H9 (cell line): ENCODE measurements around the gene IFNAR2. TPM values are rescaled to one million over a fixed set of nuclear protein-coding genes. Genes with fewer than 3 reads are reported as not detected.
"Not testable (repeated sequence)": the region's sequence is repeated elsewhere in the genome, so short reads cannot be mapped to it uniquely, and the experiment has no call there.

ENCODE experiments used
- DNase-seq: peaks from one replicate; pipeline ENCODE4 v3.0.0-alpha.2; 2017
- H2AFZ ChIP-seq: one replicate; pipeline ENCODE4 v1.6.1; 2013; ENCODE audit warnings: mild to moderate bottlenecking, low read length, control low read depth, moderate library complexity
- H2AK5ac ChIP-seq: 2 replicates; pipeline ENCODE4 v1.6.1; 2013; ENCODE audit warnings: low read length, control low read depth, mixed read lengths; ENCODE audit not compliant: insufficient read length
- H2BK120ac ChIP-seq: one replicate; pipeline ENCODE4 v1.6.1; 2013; ENCODE audit warnings: low read depth, mild to moderate bottlenecking, low read length, control low read depth, inconsistent platforms; ENCODE audit not compliant: poor library complexity, severe bottlenecking
- H2BK12ac ChIP-seq: 2 replicates; pipeline ENCODE4 v1.6.1; 2013; ENCODE audit warnings: low read length, control low read depth, mixed read lengths, low read depth; ENCODE audit not compliant: insufficient read length
- H2BK15ac ChIP-seq: 2 replicates; pipeline ENCODE4 v1.6.1; 2013; ENCODE audit warnings: low read depth, low read length, control low read depth
- H2BK20ac ChIP-seq: one replicate; pipeline ENCODE4 v1.6.1; 2013; ENCODE audit warnings: low read depth, mild to moderate bottlenecking, low read length, control low read depth, inconsistent platforms; ENCODE audit not compliant: poor library complexity, severe bottlenecking
- H2BK5ac ChIP-seq: 2 replicates; pipeline ENCODE4 v1.6.1; 2013; ENCODE audit warnings: low read length, control low read depth, mixed read lengths; ENCODE audit not compliant: insufficient read length
- H3K14ac ChIP-seq: 2 replicates; pipeline ENCODE4 v1.6.1; 2013; ENCODE audit warnings: low read length, control low read depth; ENCODE audit not compliant: insufficient read depth
- H3K18ac ChIP-seq: 2 replicates; pipeline ENCODE4 v1.6.1; 2013; ENCODE audit warnings: low read depth, mild to moderate bottlenecking, mixed read lengths, low read length, control low read depth; ENCODE audit not compliant: insufficient read length
- H3K23ac ChIP-seq: 2 replicates; pipeline ENCODE4 v1.6.1; 2013; ENCODE audit warnings: low read length, control low read depth, mixed read lengths, low read depth; ENCODE audit not compliant: insufficient read length
- H3K23me2 ChIP-seq: 2 replicates; pipeline ENCODE4 v1.6.1; 2013; ENCODE audit warnings: low read depth, mild to moderate bottlenecking, mixed read lengths, low read length, control low read depth; ENCODE audit not compliant: insufficient read length, poor library complexity, severe bottlenecking
- H3K27ac ChIP-seq: 2 replicates; pipeline ENCODE4 v1.5.1; 2013; ENCODE audit warnings: low read length, control low read depth, mixed read lengths, low read depth; ENCODE audit not compliant: insufficient read length
- H3K27me3 ChIP-seq: 2 replicates; pipeline ENCODE4 v1.6.1; 2013; ENCODE audit warnings: low read length, control low read depth, inconsistent platforms; ENCODE audit not compliant: insufficient read depth
- H3K4ac ChIP-seq: 2 replicates; pipeline ENCODE4 v1.6.1; 2013; ENCODE audit warnings: low read depth, mild to moderate bottlenecking, control low read depth, inconsistent platforms, low read length, moderate library complexity
- H3K4me1 ChIP-seq: 2 replicates; pipeline ENCODE4 v1.6.1; 2013; ENCODE audit warnings: low read length, control low read depth, inconsistent platforms; ENCODE audit not compliant: insufficient read depth
- H3K4me2 ChIP-seq: 2 replicates; pipeline ENCODE4 v1.6.1; 2013; ENCODE audit warnings: low read length, control low read depth, mixed read lengths; ENCODE audit not compliant: insufficient read length, insufficient read depth
- H3K56ac ChIP-seq: 2 replicates; pipeline ENCODE4 v1.6.1; 2013; ENCODE audit warnings: low read depth, mild to moderate bottlenecking, mixed read lengths, low read length, control low read depth; ENCODE audit not compliant: insufficient read length
- H3K79me1 ChIP-seq: 2 replicates; pipeline ENCODE4 v1.6.1; 2013; ENCODE audit warnings: low read depth, mild to moderate bottlenecking, moderate library complexity, low read length, control low read depth, inconsistent platforms; ENCODE audit not compliant: insufficient read depth, poor library complexity, severe bottlenecking
- H3K79me2 ChIP-seq: 2 replicates; pipeline ENCODE4 v1.6.1; 2013; ENCODE audit warnings: low read length, control low read depth, inconsistent platforms; ENCODE audit not compliant: insufficient read depth
- H3K9ac ChIP-seq: 2 replicates; pipeline ENCODE4 v1.6.1; 2013; ENCODE audit warnings: low read length, control low read depth, mixed read lengths; ENCODE audit not compliant: insufficient read length; ENCODE audit errors: extremely low read depth
- H3K9me3 ChIP-seq: one replicate; pipeline ENCODE4 v1.6.1; 2013; ENCODE audit warnings: low read depth, low read length, inconsistent platforms; ENCODE audit not compliant: control insufficient read depth
- H3T11ph ChIP-seq: one replicate; pipeline ENCODE4 v1.6.1; 2013; ENCODE audit warnings: mild to moderate bottlenecking, low read length, control low read depth, inconsistent platforms
- H4K20me1 ChIP-seq: one replicate; pipeline ENCODE4 v1.6.1; 2013; ENCODE audit not compliant: control insufficient read depth, insufficient read length, insufficient read depth
- H4K5ac ChIP-seq: 2 replicates; pipeline ENCODE4 v1.6.1; 2013; ENCODE audit warnings: low read depth, mild to moderate bottlenecking, mixed read lengths, low read length, control low read depth; ENCODE audit not compliant: insufficient read length
- H4K8ac ChIP-seq: replicated peaks from 2 replicates; pipeline ENCODE4 v1.6.1; 2013; ENCODE audit warnings: low read length, control low read depth, mixed read lengths, low read depth; ENCODE audit not compliant: insufficient read length
- H4K91ac ChIP-seq: 2 replicates; pipeline ENCODE4 v1.6.1; 2013; ENCODE audit warnings: low read depth, mild to moderate bottlenecking, moderate library complexity, mixed read lengths, low read length, control low read depth; ENCODE audit not compliant: insufficient read length
- H3K27ac Mint-ChIP-seq, 3 experiments: 2 replicates in 2 of 3; 3 replicates in 1 of 3; pipeline ENCODE4 v1.8.0; 2020 to 2021; ENCODE audit warnings: mixed read lengths in 3 of 3, mild to moderate bottlenecking in 1 of 3, moderate library complexity in 1 of 3
- H3K27me3 Mint-ChIP-seq: 2 replicates; pipeline ENCODE4 v1.8.0; 2021; ENCODE audit warnings: low read depth, mild to moderate bottlenecking, moderate library complexity, mixed read lengths
- H3K36me3 Mint-ChIP-seq, 3 experiments: 2 replicates in 2 of 3; 3 replicates in 1 of 3; pipeline ENCODE4 v1.8.0; 2020 to 2021; ENCODE audit warnings: low read depth in 3 of 3, mixed read lengths in 3 of 3; ENCODE audit not compliant: insufficient read depth in 1 of 3
- H3K4me1 Mint-ChIP-seq, 2 experiments: 2 replicates each; pipeline ENCODE4 v1.8.0; 2020; ENCODE audit warnings: mixed read lengths in 2 of 2
- H3K4me3 Mint-ChIP-seq, 2 experiments: 2 replicates in 1 of 2; 3 replicates in 1 of 2; pipeline ENCODE4 v1.8.0; 2020 to 2021; ENCODE audit warnings: mild to moderate bottlenecking in 2 of 2, mixed read lengths in 2 of 2, moderate library complexity in 1 of 2
- H3K9me3 Mint-ChIP-seq, 2 experiments: 2 replicates in 1 of 2; 3 replicates in 1 of 2; pipeline ENCODE4 v1.8.0; 2020; ENCODE audit warnings: mild to moderate bottlenecking in 2 of 2, mixed read lengths in 2 of 2, moderate library complexity in 1 of 2
- CTCF ChIP-seq: fragments of 200-600 bp; sonication (generic); conservative IDR thresholded peaks from 3 replicates; pipeline ENCODE4 v1.8.0; 2021; ENCODE audit warnings: antibody characterized with exemption, mild to moderate bottlenecking
- WGBS: extraction: QIAGEN DNeasy Blood & Tissue Kit; methylation state at CpG from one replicate; pipeline ENCODE4 v1.1.7; 2013; ENCODE audit warnings: missing lambda C conversion rate, low lambda C conversion rate, mixed read lengths; ENCODE audit not compliant: insufficient read length; ENCODE audit errors: extremely low coverage; 5-methylcytosine and 5-hydroxymethylcytosine counted together
- total RNA-seq: library from RNA; stranded (reverse); gene quantifications from 2 replicates; pipeline ENCODE4 v1.2.1, GENCODE V29; 2021

Gene IFNAR2
- total RNA-seq, 1 experiment from 2014 or later = 14.4 TPM

GRCh38 chr21:33238565-33239255 is 9.0 kb downstream of the IFNAR2 start:
- Histone ChIP-seq H3K18ac (no peak overlapping the region), H3K27ac (no peak overlapping the region), H2AFZ (no peak overlapping the region), H3K4ac (no peak overlapping the region), H2BK12ac (no peak overlapping the region), H2BK120ac (no peak overlapping the region), H2BK20ac (no peak overlapping the region), H3K23me2 (no peaks in the 10 kb centered on the region), H4K20me1 (no peaks in the 10 kb centered on the region), H3K4me1 (peaks cover 5% of the 10 kb centered on the region; the same call in 1 of the 2 replicates), H2BK15ac (no peak overlapping the region), H4K91ac (no peak overlapping the region), H3K79me1 (no peaks in the 10 kb centered on the region), H4K5ac (no peak overlapping the region), H3K9me3 (peaks cover 23% of the 10 kb centered on the region), H3T11ph (no peak overlapping the region), H3K14ac (no peak overlapping the region), H3K79me2 (no peaks in the 10 kb centered on the region), H3K4me2 (no peak overlapping the region), H3K9ac (no peak overlapping the region), H2AK5ac (no peak overlapping the region), H3K27me3 (no peaks in the 10 kb centered on the region), H3K23ac (no peak overlapping the region), H3K56ac (no peak overlapping the region), H2BK5ac (no peak overlapping the region), H4K8ac (no peak overlapping the region)
- Mint-ChIP-seq H3K27me3 (no peaks in the 10 kb centered on the region), H3K27ac (no peak overlapping the region), H3K9me3 (peaks cover 41 to 47% of the 10 kb centered on the region in 2 experiments), H3K4me1 (peaks cover 7 to 10% of the 10 kb centered on the region in 2 experiments), H3K4me3 (no peak overlapping the region), H3K36me3 (peaks cover 53 to 66% (median 60%) of the 10 kb centered on the region in 3 experiments)
- no CpG with 5 or more reads among the region's 7 CpGs for WGBS
- TF ChIP-seq CTCF = no peak
- no peak for DNase-seq

- peaks cover 23% of the 10 kb centered on the region for H3K9me3 ChIP-seq
- not testable (repeated sequence) for H3K27me3 Mint-ChIP-seq, H3K79me2 ChIP-seq, H2BK5ac ChIP-seq, H4K91ac ChIP-seq, H3K14ac ChIP-seq, H2AFZ ChIP-seq, H3K4me1 Mint-ChIP-seq, H3K27me3 ChIP-seq, H3K9ac ChIP-seq, H3K27ac Mint-ChIP-seq, H3K4me2 ChIP-seq, DNase-seq, H4K8ac ChIP-seq, H4K20me1 ChIP-seq, H2BK15ac ChIP-seq, H3K4me1 ChIP-seq, H3K4ac ChIP-seq, H3K79me1 ChIP-seq, H3K23me2 ChIP-seq, H3K18ac ChIP-seq, H4K5ac ChIP-seq, H2BK120ac ChIP-seq, H2AK5ac ChIP-seq, H3K27ac ChIP-seq, H3T11ph ChIP-seq, H2BK12ac ChIP-seq, H2BK20ac ChIP-seq, H3K56ac ChIP-seq, H3K4me3 Mint-ChIP-seq, H3K23ac ChIP-seq
- peaks cover 38 to 43% of the 10 kb centered on the region in 2 experiments for H3K9me3 Mint-ChIP-seq
- peaks cover 49 to 60% (median 59%) of the 10 kb centered on the region in 3 experiments for H3K36me3 Mint-ChIP-seq
These were observed 9.9 kb downstream of the IFNAR2 start for GRCh38 chr21:33239559-33240127.
